GM18909 (cell line): ENCODE measurements around the gene PTPN1.
"Not testable (repeated sequence)": the region's sequence is repeated elsewhere in the genome, so short reads cannot be mapped to it uniquely, and the experiment has no call there.

ENCODE experiments used
- ATAC-seq: cut with Tn5 transposase; IDR thresholded peaks from one replicate; pipeline ENCODE4 v1.9.1; 2021; ENCODE audit warnings: mild to moderate bottlenecking; ENCODE audit not compliant: unreplicated experiment, poor library complexity

Gene PTPN1

GRCh38 chr20:50601511-50602431 is 91.6 kb downstream of the PTPN1 start:
- ATAC-seq = no peak

GRCh38 chr20:50602432-50603088 is 92.4 kb downstream of the PTPN1 start:
- ATAC-seq = no peak

- ATAC-seq = no peak
These were observed 94.3 kb downstream of the PTPN1 start for GRCh38 chr20:50604451-50604850.

GRCh38 chr20:50605136-50605535 is 95.0 kb downstream of the PTPN1 start:
- ATAC-seq = no peak

GRCh38 chr20:50607436-50607835 is 97.3 kb downstream of the PTPN1 start:
- no peak for ATAC-seq

GRCh38 chr20:50607850-50608749 is 97.9 kb downstream of the PTPN1 start:
- ATAC-seq = no peak

- no peak for ATAC-seq
These were observed 98.5 kb downstream of the PTPN1 start for GRCh38 chr20:50608750-50609104.

- ATAC-seq = no peak
These were observed 99.3 kb downstream of the PTPN1 start for GRCh38 chr20:50609438-50609989.

GRCh38 chr20:50610212-50610718 is 100.1 kb downstream of the PTPN1 start:
- no peak for ATAC-seq

- ATAC-seq = no peak
These were observed 101.1 kb downstream of the PTPN1 start for GRCh38 chr20:50611128-50611810.

- ATAC-seq = no peak
These were observed 103.4 kb downstream of the PTPN1 start for GRCh38 chr20:50613438-50614169.

- no peak for ATAC-seq
These were observed 105.2 kb downstream of the PTPN1 start for GRCh38 chr20:50615407-50615806.

GRCh38 chr20:50617022-50617421 is 106.8 kb downstream of the PTPN1 start:
- ATAC-seq = no peak

GRCh38 chr20:50618537-50618936 is 108.4 kb downstream of the PTPN1 start:
- ATAC-seq = no peak

- ATAC-seq = not testable (repeated sequence)
These were observed 110.3 kb downstream of the PTPN1 start for GRCh38 chr20:50620459-50620858.

- no peak for ATAC-seq
These were observed 111.0 kb downstream of the PTPN1 start for GRCh38 chr20:50621068-50621665.

GRCh38 chr20:50624351-50625016 is 114.3 kb downstream of the PTPN1 start:
- no peak for ATAC-seq
